GM21825 (cell line): ENCODE results near the gene EDEM1.
"Not testable (repeated sequence)": the region's sequence is repeated elsewhere in the genome, so short reads cannot be mapped to it uniquely, and the experiment has no call there.

Experiments
- ATAC-seq: cut with Tn5 transposase; IDR thresholded peaks from one replicate; pipeline ENCODE4 v1.9.1; 2021; ENCODE audit warnings: mild to moderate bottlenecking, moderate library complexity; ENCODE audit not compliant: unreplicated experiment

EDEM1 gene

GRCh38 chr3:5229414-5229813 is 41.9 kb downstream of the EDEM1 start:
- no peak for ATAC-seq

GRCh38 chr3:5231074-5231473 is 43.6 kb downstream of the EDEM1 start:
- no peak for ATAC-seq

DNA sequence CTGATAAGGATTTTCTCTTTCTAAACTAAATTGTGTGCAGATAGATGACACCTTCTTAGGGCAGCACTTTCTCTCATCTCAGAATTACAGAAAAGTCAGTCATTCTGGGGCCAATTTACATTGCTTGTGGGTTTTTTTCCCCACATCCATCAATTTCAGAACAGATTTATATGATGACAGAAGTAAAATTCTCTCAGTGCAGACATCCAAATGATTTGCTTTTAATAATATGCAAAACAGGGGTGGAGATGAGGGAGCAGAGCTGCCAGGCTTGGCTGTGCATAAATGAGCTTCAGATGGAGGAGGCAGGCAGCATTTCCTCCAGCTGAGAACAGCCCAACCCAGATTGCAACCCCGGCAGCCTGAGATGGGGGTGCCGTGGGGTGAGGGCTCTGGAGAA is 44.0 kb downstream of the EDEM1 start:
- ATAC-seq: no peak

DNA sequence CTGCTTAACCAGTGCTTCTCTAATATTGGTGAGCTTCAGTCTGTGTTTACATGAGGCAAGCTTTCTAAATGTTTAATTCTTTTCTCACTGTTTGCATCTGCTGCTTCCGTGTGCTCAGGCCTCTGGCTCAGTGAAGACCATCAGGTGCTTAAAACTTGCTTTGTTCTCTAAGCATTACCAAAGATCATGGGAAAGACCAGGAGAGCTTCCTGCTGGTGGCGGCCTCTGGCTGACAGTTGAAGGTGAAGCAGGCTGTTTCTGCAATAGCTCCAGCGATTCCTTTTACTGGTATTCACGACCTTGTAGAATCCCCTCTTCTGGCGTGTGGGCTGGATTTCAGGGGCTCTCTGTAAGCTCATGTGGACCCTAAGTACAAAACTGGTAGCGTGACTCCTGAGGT is 45.1 kb downstream of the EDEM1 start:
- ATAC-seq: no peak

GRCh38 chr3:5233026-5233425 is 45.5 kb downstream of the EDEM1 start:
- ATAC-seq: no peak

GRCh38 chr3:5235655-5236054 is 48.1 kb downstream of the EDEM1 start:
- no peak for ATAC-seq

- ATAC-seq: no peak
Measured at GRCh38 chr3:5238545-5238944, 51.0 kb downstream of the EDEM1 start.

DNA sequence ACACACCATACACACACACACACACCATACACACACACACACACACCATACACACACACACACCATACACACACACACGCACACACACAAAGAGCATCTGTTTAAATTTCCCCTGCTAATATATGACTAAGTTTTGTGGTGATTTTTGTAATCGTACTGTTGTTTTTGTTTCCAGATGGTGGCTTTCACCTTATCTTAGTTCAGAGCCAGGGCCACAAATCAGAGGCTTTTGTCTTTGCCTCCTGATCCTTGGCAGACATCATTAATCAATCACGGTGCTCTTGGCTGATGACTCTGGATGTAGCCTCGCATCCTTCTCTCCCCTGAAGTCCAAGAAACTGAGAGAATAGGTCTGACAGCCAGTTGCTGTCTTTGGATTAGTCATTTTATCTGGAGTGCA is 52.1 kb downstream of the EDEM1 start:
- ATAC-seq: no peak

- ATAC-seq: no peak
Measured at GRCh38 chr3:5240740-5241139, 53.2 kb downstream of the EDEM1 start.

GRCh38 chr3:5242785-5243184 is 55.3 kb downstream of the EDEM1 start:
- not testable (repeated sequence) for ATAC-seq

DNA sequence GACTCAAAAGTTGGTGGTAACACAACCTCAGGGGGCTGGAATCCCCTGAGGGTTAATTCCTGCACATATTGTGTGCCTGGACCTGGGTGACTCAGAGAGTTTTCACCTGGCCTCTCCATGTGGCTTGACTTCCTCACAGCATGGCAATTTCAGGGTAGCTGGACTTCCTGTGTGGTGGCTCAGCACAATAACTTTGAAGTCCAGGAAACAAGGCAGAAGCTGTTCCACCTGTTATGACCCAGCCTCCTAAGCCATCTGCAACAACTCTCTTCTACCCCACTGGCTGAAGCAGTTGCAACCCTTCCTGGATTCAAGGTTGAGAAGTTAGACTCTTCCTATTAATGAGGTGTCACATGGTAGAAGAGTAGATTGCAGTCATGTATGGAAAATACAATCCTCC is 58.4 kb downstream of the EDEM1 start:
- no peak for ATAC-seq

DNA sequence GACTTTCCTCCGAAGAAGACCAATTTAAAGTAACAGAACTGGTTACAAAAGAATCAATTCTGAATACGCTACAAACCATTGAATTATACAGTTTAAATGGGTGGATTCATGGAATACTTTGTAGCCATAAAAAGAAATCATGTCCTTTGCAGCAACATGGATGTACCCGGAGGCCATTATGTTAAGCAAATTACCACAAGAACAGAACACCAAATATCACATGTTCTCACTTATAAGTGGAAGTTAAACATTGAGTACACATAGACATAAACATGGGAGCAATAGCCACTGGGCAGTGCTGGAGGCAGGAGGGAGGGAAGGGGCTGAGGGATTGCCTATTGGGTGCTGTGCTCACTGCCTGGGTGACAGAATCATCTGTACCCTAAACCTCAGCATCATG is 61.3 kb downstream of the EDEM1 start:
- no peak for ATAC-seq

GRCh38 chr3:5250467-5251195 is 63.1 kb downstream of the EDEM1 start:
- no peak for ATAC-seq

DNA sequence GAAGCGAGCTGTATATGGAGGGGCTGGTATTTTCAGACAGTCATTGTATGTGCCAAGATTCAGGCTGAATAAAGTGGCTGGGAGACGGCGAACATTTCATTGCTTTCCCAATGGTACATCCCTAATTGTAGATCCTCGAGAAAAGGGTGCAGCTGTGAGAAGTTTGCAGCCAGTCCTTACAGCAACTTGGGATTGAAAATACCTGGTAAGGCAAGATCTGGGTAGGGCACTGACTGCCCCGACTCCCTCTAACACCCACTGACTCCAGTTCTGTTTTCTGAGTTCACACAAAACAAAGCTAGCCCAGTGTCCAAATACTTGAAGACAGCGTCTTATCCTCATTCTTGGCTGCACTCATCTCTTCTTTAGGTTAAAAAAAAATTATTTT is 63.7 kb downstream of the EDEM1 start:
- ATAC-seq: no peak

DNA sequence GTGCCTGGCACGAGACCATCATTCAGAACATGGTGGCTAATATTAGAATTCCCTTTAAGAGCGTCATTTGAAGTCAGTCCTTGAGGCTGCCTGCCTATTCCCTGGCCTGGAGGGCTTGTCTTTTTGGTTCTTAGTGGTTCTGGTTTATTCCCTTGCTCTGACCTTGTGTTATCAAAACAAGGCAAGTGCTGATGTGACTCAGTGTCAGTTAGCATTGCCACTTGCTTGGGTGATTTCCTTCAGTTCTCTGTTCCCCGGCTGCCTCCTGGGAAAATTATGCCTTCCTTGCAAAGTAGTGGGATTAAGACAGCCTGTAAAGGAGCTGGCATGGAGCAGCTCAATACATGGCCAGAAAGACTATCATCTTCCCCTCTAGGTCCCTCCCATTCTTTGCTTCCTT is 64.6 kb downstream of the EDEM1 start:
- ATAC-seq: no peak

DNA sequence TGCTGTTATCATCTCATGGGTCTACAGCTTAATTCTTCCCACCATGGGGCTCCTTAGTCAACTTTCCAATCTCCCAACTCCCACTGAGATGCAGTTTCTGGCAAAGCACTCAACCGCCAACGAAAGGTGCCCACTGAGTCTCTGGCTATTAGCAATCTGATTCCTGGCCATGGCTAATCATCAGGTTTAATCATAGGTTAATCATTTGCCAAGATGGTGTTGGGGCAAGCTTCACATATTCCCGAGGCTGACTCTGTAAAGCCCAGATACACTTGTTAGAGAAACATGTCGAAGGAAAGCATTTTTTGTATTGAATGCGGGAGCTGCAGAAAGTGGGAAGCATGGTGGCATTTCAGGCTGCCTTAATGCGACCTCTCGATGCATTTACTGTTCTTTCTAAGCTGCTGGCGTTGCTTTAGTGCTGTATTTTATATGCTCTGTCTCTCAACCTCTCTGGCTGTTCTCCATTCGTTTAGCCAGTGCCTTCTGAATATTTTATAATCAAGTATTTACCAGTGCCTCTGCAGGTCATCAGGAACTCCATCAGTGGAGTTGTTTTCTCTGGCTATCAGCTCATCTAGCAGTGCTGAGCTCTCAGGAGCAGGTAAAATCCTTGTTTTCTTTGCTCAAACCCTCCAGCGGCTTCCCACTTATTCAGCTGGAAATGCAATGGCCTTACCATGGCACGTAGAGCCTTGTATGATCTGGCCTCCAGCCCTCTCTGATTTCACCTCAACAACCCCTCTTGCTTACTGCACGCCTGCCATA is 67.0 kb downstream of the EDEM1 start:
- no peak for ATAC-seq

DNA sequence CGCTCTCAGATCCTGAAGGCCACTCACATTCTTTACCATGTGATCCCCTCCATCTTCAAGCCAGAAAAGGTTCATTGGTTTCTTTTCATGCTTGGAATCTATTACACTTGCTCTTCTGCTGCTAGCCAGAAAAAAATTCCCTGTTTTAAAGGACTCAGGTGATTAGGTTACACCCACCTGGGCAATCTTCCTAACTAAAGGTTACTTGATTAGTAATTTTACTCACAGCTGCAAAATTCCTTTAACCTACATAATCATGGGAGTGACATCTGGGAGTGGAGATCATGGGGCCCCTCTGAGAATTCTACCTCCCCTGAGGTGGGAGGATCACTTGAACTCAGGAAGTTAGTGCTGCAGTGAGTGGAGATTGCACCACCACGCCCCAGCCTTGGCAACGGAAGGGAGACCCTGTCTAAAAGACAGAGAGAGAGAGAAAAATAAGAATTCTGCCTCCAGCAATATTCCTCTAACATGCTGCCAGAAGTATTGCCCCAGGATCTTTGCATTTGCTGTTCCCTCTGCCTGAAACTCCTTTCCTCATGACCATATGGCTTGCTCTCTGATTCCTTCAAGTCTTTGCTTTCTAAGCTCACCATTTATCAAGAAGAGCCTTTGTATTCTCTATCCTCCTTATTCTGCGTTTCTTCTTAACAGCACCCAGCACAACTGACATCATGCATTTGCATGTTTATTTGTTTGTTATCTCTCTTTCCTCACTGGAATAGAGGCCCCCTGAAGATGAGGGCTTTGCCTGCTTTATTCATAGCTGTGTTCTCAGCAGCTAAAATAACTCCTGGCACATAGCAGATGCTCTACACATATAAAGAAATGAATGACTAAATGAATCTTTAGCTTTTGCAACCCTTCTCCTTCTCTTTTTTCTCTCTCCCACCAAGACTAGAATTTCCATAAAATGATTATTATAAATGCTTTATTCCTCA is 68.2 kb downstream of the EDEM1 start:
- no peak for ATAC-seq

DNA sequence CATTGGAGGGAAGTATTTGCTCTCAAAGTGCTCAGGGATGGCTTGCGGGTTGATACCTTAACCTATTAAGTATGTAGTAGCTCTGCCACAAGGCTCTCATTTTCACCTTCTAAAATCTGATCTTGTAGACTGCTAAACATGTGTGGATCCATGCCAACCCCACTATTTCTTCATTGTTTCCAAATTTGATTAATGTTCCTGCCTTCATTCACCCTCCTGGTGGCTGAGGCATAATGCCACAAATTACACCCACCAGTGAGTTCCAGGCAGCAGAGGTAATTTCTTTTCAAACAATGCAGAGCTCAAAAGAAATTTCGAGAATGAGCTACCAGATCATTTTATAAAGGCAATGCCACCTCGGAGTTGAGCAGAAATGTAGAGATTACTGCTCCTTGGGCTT is 71.0 kb downstream of the EDEM1 start:
- no peak for ATAC-seq

DNA sequence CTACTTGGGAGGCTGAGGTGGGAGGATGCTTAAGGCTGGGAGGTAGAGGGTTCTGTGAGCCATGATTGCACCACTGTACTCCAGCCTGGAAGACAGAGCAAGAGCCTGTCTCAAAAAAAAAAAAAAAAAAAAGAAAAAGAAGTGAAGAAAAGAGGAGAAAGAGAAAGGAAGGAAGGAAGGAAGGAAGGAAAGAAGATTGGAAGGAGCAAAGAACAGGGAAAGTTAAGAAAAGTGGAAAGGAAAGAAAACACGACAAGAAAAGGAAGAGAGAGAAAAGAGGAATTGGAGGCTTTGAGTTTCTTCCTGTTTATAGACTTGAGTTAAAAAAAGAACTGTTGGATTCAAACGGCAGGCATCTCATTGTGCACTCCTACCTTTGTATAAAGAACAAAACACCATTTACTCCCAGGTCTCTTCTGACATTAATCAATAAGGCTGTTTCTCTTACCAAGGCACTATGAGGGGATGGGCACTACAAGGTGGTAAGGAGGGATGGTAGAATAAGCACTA is 73.5 kb downstream of the EDEM1 start:
- no peak for ATAC-seq

GRCh38 chr3:5262507-5262906 is 75.0 kb downstream of the EDEM1 start:
- ATAC-seq: no peak

DNA sequence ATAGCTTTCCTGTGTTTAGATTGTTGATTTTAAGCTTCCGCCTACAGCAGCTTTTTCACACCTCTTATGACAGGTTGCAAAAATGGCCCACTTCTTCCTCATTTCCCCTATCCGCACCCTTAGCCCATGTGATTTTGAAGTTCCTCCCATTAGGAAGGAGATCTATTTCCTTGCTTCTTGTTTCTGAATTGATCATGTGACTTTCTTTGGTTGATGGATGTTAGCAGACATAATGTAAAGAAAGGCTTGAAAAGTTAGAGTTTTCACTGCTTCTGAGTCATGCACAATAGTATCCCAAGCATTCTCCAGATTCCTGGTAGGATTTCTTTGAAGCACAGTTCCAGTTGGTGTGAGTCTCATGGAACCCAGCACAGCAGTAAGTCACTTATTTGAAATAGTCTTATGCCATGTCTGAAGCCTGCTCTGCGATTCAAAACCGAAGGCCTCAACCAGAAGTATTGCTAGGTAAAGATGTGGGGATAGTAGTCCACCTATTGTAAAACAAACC is 76.6 kb downstream of the EDEM1 start:
- ATAC-seq: no peak
